CD4-positive, alpha-beta T cell (primary cell): ENCODE measurements around the gene MAGEC1. TPM values are rescaled to one million over a fixed set of nuclear protein-coding genes. Genes with fewer than 3 reads are reported as not detected.

Source experiments
- ATAC-seq: fragments of 200-7000 bp; cut with Tn5 transposase; one replicate; pipeline ENCODE4 v1.10.0; 2022; ENCODE audit warnings: mild to moderate bottlenecking; ENCODE audit not compliant: poor library complexity
- CTCF ChIA-PET: fragments of 350-600 bp; sonication (Branson Sonifier 250); formaldehyde crosslinking; loops from one replicate; lab custom pipeline; 2021; ENCODE audit warnings: antibody characterized with exemption, inconsistent platforms; lab: Charles Lee
- POLR2A ChIA-PET: fragments of 350-600 bp; sonication (Branson Sonifier 250); formaldehyde crosslinking; loops from one replicate; lab custom pipeline; 2021; ENCODE audit warnings: antibody characterized with exemption, inconsistent platforms; lab: Charles Lee
- DNase-seq, 14 experiments: peaks; one replicate each; pipeline ENCODE4 v3.0.0-alpha.2; 2013 to 2020; ENCODE audit warnings: mixed read lengths in 2 of 14
- H3K27ac ChIP-seq, 2 donors: one replicate each; pipeline versions ENCODE4 v1.5.1 to v1.7.0; 2013; ENCODE audit warnings: low read length in 2 of 2, low read depth in 1 of 2, mild to moderate bottlenecking in 1 of 2
- H3K27me3 ChIP-seq, 2 experiments: 1 replicate in 1 of 2; 2 replicates in 1 of 2; pipeline versions ENCODE4 v1.6.1 to v1.7.0; 2013; ENCODE audit warnings: low read length in 2 of 2, control low read depth in 1 of 2, mild to moderate bottlenecking in 1 of 2, moderate library complexity in 1 of 2; ENCODE audit not compliant: insufficient read depth in 2 of 2, control insufficient read depth in 1 of 2
- H3K36me3 ChIP-seq: one replicate; pipeline ENCODE4 v1.6.1; 2013; ENCODE audit warnings: low read length, control low read depth; ENCODE audit not compliant: insufficient read depth
- H3K4me1 ChIP-seq: one replicate; pipeline ENCODE4 v1.6.1; 2013; ENCODE audit warnings: low read length, control low read depth; ENCODE audit not compliant: insufficient read depth
- H3K4me3 ChIP-seq: one replicate; pipeline ENCODE4 v1.5.1; 2013; ENCODE audit warnings: mild to moderate bottlenecking, low read length, moderate library complexity
- H3K9me3 ChIP-seq, 2 experiments: 1 replicate in 1 of 2; 2 replicates in 1 of 2; pipeline versions ENCODE4 v1.6.1 to v1.7.0; 2013; ENCODE audit warnings: low read length in 2 of 2, mild to moderate bottlenecking in 2 of 2, control low read depth in 1 of 2, moderate library complexity in 1 of 2; ENCODE audit not compliant: control insufficient read depth in 1 of 2, insufficient read depth in 1 of 2
- H3K27ac Mint-ChIP-seq: one replicate; pipeline ENCODE4 v1.8.0; 2020; ENCODE audit warnings: mixed read lengths
- H3K27me3 Mint-ChIP-seq: one replicate; pipeline ENCODE4 v1.8.0; 2021; ENCODE audit warnings: mixed read lengths
- H3K36me3 Mint-ChIP-seq: one replicate; pipeline ENCODE4 v1.8.0; 2021; ENCODE audit warnings: low read depth, mixed read lengths
- H3K4me1 Mint-ChIP-seq: one replicate; pipeline ENCODE4 v1.8.0; 2021; ENCODE audit warnings: low read depth, mixed read lengths
- H3K4me3 Mint-ChIP-seq: one replicate; pipeline ENCODE4 v1.8.0; 2020; ENCODE audit warnings: mild to moderate bottlenecking, mixed read lengths
- H3K9me3 Mint-ChIP-seq: one replicate; pipeline ENCODE4 v1.8.0; 2020; ENCODE audit warnings: mixed read lengths
- CTCF ChIP-seq: fragments of 200-600 bp; IDR thresholded peaks from one replicate; pipeline ENCODE4 v1.8.0; 2022; ENCODE audit warnings: antibody characterized with exemption, mild to moderate bottlenecking
- intact Hi-C, 2 experiments: fragments of 100-400 bp; cut with DNase I in 1 of 2; cut with micrococcal nuclease in 1 of 2; formaldehyde crosslinking; loops; one replicate each; pipeline versions ENCODE4 v1.15.1 to v1.9.0; 2023 to 2025; cut with DNase I, micrococcal nuclease
- total RNA-seq, 174 experiments: library from RNA in 2 of 174; stranded (reverse) in 2 of 174; gene quantifications; one replicate each; pipeline ENCODE4 v1.2.3 and lab custom pipeline; 2021 to 2026

MAGEC1 gene
- total RNA-seq, 2 experiments from 2014 or later = not detected

GRCh38 chrX:141894733-141895132 lies 9.0 kb upstream of the MAGEC1 start:
- no peaks in the 10 kb centered on the region for H3K4me1 Mint-ChIP-seq
- Histone ChIP-seq H3K27me3 (no peaks in the 10 kb centered on the region), H3K9me3 (no peaks in the 10 kb centered on the region), H3K36me3 (no peaks in the 10 kb centered on the region), H3K27ac (no peak overlapping the region), H3K4me3 (no peak overlapping the region), H3K4me1 (no peaks in the 10 kb centered on the region)
- no peaks in the 10 kb centered on the region for H3K27me3 Mint-ChIP-seq
- no peak overlapping the region for H3K4me3 Mint-ChIP-seq
- H3K36me3 Mint-ChIP-seq = no peaks in the 10 kb centered on the region
- ChIA-PET POLR2A (no interaction called here), CTCF (no interaction called here)
- no peak for DNase-seq
- TF ChIP-seq CTCF = no peak
- H3K27ac Mint-ChIP-seq = no peak overlapping the region
- no peak for ATAC-seq
- intact Hi-C loops = no loop called here
- H3K9me3 Mint-ChIP-seq = peaks cover 2% of the 10 kb centered on the region

- Histone ChIP-seq H3K27ac (no peak overlapping the region), H3K36me3 (no peaks in the 10 kb centered on the region), H3K9me3 (no peaks in the 10 kb centered on the region), H3K27me3 (no peaks in the 10 kb centered on the region), H3K4me1 (no peaks in the 10 kb centered on the region), H3K4me3 (no peak overlapping the region)
- Mint-ChIP-seq H3K27ac (no peak overlapping the region), H3K4me1 (no peaks in the 10 kb centered on the region), H3K4me3 (no peak overlapping the region), H3K36me3 (no peaks in the 10 kb centered on the region), H3K9me3 (no peaks in the 10 kb centered on the region), H3K27me3 (no peaks in the 10 kb centered on the region)
- ChIA-PET CTCF (no interaction called here), POLR2A (no interaction called here)
- ATAC-seq = no peak
- no peak for DNase-seq
- TF ChIP-seq CTCF = no peak
- intact Hi-C loops = no loop called here
These were observed 6.0 kb upstream of the MAGEC1 start for GRCh38 chrX:141897690-141898089.

GRCh38 chrX:141902366-141902765 lies 1.3 kb upstream of the MAGEC1 start:
- Histone ChIP-seq H3K4me3 (no peak overlapping the region), H3K27ac (no peak overlapping the region), H3K36me3 (no peaks in the 10 kb centered on the region), H3K9me3 (peaks cover 0 to 19% of the 10 kb centered on the region in 2 experiments), H3K4me1 (no peaks in the 10 kb centered on the region), H3K27me3 (no peaks in the 10 kb centered on the region)
- Mint-ChIP-seq H3K36me3 (no peaks in the 10 kb centered on the region), H3K4me3 (no peak overlapping the region), H3K4me1 (no peaks in the 10 kb centered on the region), H3K27me3 (no peaks in the 10 kb centered on the region), H3K9me3 (no peaks in the 10 kb centered on the region), H3K27ac (no peak overlapping the region)
- ChIA-PET CTCF (no interaction called here), POLR2A (no interaction called here)
- intact Hi-C loops = no loop called here
- no peak for DNase-seq
- TF ChIP-seq CTCF = no peak
- no peak for ATAC-seq
